ENCODE results near the gene MC1R.
"Not testable (repeated sequence)": the region's sequence is repeated elsewhere in the genome, so short reads cannot be mapped to it uniquely, and the experiment has no call there.

Gene MC1R

DNA sequence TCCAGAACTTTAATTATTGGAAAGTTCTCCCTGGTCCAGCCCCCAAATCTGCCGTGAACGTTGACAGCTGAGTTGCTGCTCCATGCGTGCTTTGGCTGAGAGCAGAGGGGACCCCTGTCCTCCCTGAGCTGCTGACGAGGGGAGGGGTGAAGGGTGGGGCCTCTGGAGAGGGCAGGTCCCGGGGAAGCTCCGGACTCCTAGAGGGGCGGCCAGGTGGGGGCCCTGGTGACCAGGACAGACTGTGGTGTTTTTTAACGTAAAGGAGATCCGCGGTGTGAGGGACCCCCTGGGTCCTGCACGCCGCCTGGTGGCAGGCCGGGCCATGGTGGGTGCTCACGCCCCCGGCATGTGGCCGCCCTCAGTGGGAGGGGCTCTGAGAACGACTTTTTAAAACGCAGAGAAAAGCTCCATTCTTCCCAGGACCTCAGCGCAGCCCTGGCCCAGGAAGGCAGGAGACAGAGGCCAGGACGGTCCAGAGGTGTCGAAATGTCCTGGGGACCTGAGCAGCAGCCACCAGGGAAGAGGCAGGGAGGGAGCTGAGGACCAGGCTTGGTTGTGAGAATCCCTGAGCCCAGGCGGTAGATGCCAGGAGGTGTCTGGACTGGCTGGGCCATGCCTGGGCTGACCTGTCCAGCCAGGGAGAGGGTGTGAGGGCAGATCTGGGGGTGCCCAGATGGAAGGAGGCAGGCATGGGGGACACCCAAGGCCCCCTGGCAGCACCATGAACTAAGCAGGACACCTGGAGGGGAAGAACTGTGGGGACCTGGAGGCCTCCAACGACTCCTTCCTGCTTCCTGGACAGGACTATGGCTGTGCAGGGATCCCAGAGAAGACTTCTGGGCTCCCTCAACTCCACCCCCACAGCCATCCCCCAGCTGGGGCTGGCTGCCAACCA, at the start of gene MC1R:
TSS of gene MC1R (plus strand) at position 410 of the 895 bp plus-strand sequence. CDS start at position 807, 397 bp downstream.
- no peak for FAIRE-seq

DNA sequence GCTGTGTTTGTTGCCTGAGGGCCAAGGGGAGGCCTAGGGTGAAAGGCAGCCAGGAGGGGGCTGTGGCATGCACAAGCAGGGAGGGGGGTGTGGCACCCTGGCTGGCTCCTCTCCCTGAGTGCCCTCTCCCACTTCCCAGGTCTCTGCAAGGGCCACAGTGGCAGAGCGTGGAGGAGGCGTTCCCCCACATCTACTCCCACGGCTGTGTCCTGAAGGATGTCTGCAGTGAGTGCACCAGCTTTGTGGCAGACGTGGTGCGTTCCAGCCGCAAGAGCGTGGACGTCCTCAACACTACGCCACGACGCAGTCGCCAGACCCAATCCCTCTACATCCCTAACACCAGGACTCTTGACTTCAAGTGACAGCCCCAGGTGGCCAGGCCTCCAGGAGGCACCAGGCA, 48.8 kb upstream of the MC1R start:
- FAIRE-seq = no peak

DNA sequence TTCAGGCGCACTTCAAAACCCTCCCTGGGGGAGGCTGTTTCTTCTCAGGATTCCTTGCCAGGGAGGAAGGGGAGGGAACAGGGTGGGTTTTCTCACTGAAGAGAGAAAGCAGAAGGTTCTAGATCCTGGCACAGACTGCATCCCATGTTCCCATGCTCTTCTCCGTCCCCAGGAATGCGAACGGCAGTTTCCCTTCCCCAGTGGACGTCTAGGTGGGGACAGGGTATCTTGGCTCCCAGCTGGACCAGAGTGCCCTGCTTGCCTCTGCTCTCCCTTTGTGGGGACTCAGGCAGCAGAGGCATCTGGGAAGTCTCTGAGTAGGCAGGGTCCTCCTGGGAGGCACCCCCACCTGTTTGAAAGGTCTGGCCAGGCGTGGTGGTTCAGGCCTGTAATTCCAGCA, 48.2 kb upstream of the MC1R start:
- no peak for FAIRE-seq

DNA sequence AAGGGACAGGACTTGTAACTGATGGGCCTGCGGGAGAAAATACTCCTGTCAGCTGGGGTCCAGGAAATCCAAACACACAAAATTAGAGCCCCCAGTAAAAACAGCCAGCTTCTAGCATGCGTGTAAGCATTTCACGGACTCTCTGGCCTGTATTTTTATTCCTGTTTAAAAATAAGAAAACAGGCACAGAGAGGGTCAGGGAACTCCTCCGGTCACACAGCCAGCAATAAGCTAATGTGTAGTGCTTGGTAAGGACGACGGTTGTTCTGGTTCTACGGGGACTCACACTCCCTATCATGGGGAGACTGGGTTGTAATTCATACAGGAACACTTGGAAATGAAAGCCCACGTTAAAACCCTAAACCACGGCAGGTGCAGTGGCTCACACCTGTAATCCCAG, 46.8 kb upstream of the MC1R start:
- no peak for FAIRE-seq

DNA sequence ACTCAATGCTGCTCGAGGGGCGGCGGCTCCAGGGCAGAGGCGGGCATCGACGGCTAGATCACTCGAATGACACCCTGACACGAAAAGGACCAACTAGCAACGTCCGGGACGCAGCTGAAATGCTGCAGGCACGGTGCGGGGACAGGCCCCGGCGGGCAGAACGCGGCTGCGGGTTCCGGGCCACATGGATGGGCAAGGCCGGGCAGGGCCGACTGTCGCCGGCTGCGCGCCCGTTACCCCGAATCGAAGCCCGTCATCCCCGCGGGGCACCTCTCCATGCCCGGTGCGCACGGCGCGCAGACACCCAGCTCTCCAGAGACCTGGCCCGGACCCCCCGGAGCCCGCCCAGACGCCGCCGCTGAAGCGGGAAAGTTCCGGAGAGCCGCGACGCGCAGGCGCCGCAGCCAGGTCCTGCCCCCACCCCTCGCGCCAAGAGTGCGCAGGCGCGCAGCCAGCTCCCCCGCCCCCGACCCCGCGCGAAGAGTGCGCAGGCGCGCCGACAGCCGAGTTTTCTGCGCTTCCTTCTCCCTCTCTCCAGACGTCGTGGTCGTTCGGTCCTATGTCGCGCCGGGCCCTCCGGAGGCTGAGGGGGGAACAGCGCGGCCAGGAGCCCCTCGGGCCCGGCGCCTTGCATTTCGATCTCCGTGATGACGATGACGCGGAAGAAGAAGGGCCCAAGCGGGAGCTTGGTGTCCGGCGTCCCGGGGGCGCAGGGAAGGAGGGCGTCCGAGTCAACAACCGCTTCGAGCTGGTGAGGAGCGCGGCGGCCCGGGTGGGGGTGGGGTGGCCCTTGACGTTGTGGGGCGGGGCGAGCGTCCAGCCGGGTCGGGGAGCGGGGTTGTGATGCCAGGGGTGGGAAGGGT, 45.3 kb upstream of the MC1R start, which contains the start of gene TCF25:
TSS of gene TCF25 (plus strand) at position 484 of the 863 bp plus-strand sequence. CDS start at position 560, 76 bp downstream.
- FAIRE-seq = no peak

DNA sequence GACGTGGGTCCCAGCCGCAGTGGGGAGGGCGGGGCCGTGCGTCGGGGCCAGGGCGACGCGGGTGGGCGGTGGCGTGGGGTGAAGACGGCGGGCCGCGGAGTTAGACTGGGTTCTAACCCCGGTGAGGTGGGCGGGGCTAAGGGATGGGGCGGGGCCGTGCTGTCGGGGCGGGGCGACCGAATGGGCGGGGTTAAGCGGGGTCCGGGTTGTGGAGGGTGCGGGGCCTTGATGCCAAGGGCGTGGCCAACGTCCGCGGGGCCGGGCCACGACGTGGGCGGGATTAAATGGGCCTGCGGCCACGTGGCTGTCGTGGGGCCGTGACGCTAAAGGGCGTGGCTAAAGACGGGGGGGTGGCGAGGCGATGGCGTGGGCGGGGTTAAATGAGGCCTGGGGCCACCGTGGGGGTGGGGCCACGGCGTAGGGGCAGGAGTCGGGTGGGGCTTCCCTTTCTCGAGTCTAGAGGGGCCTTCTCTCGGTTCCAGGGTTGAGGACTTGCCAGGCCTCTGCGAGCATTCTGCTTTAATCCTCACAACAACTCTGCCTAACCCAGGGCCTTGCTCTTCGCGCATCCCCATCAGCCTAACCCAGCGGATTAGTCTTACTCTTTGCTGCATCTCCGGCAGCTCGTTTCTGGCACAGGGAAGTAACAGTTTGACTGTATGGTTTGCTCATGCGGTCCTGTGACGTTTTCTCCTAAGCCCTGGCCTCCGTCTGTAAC, 44.5 kb upstream of the MC1R start:
- no peak for FAIRE-seq

DNA sequence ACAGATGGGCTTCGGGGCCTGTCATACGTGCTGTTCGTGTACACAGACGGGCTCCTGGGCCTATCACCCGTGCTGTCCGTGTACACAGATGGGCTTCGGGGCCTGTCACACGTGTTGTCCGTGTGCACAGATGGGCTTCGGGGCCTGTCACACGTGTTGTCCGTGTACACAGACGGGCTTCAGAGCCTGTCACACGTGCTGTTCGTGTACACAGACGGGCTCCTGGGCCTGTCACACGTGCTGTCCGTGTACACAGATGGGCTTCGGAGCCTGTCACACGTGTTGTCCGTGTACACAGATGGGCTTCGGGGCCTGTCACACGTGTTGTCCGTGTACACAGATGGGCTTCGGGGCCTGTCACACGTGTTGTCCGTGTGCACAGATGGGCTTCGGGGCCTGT, 39.5 kb upstream of the MC1R start:
- FAIRE-seq = not testable (repeated sequence)

DNA sequence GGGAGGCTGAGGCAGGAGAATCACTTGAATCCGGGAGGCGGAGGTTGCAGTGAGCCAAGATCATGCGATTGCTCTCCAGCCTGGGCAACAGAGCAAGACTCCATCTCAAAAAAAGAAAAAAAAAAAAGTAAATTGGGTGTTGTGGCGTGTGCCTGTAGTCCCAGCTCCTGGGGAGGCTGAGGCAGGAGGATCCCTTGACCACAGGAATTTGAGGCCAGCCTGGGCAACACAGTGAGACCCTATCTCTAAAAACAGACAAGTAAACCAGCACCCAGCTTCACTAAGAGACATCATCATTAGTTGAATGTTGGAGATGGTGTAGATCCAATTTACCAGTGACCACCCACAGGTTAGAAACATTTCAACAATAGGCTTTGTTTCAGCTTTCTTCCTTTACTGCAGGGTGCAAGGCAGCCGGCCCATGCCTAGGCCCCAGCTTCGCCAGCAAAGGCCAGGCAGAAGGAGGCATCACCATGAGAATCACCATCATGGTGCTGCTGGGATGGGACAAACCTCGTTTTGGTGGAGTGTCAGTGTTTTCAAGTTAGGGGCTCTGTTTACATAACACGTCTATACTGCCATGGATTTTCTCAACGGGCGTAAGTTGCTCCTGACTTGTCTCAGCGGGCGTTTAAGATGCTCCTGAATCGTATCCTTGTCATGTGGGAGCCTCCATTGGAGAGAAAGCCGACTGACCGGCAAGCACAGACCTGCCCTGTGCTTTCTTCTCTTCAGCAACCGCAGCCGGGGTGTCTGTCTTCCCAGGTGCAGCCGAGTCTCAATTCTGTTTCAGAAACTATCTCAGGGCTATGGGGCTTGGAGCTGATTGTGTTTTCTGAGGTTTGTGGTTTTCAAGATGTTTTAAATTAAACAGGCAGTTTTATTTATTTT, 37.9 kb upstream of the MC1R start:
- FAIRE-seq = no peak

DNA sequence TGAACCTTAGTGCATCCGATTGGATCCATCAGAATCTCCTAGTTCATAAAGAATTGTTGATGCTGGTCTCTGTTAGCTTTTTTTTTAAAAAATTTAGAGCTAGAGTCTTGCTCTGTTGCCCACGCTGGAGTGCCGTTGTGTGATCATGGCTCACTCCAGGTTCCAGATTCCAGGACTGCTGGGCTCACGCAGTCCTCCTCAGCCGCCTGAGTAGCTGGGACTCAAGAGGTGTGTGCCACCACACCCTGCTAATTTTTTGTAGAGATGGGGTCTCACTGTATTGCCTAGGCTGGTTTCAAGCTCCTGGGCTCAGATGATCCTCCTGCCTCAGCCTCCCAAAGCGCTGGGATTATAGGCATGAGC, 37.3 kb upstream of the MC1R start:
- FAIRE-seq = no peak

DNA sequence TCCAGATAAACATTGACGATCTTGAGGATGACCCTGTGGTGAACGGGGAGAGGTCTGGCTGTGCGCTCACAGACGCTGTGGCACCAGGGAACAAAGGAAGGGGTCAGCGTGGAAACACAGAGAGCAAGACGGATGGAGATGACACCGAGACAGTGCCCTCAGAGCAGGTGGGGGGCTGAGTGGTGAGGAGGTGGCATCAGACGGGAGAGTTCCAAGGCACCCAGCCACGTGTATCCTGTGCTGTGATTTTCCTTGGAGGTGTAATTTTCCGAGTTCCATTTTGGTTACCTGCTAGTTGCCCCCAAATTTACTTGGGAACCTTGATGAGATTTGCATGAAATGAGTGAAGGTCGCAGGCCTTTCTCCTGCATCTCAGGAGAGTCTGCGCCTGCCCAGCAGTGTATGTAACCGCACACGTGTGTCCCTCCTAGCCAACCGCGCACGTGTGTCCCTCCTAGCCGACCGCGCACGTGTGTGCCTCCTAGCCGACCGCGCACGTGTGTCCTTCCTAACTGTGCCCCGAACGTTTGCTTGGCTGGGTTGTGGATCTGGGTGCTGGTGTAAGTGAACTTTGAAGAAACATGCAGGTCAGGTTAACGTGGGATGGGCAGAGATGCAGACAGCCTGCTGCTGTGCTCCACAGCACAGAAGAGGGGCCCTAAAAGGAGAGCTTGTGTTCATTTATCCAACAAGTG, 35.2 kb upstream of the MC1R start:
- FAIRE-seq = no peak

DNA sequence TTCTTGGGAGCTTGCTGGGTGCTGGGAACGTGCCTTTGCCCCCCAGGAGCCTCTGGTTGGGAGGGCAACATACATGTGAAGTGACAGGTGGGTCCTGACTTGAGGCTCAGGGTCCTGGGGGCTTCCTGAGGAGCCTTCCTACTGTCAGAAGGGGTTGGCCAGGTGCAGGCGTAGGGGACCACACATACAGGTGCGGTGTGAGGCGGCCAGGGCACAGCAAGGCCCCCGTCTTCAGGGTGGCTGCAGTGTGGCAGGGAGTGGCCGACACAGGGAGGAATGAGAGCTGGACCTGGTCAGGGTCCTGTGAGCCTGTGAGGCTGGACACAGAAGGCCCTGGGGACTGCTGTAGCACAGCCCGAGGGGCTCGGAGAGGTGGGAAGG, 34.6 kb upstream of the MC1R start:
- no peak for FAIRE-seq

DNA sequence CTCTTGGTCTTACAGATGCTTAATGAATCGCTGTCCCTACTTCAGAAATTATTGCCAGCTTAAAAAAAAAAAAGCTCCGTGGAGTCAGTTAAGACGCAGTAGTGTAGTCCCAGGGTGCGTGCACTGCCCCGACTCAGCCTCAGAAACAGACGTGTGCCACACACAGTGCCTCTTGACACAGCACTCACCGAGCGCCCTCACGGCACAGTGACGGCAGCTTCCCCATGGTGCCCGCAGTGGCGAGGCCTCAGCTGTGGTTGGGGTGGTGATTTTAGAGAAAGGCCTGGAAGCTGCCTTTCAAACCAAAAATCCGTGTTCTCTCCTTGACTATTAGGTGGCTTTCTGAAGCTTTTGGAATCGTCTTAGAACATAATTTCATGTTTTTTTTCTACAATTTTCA, 31.4 kb upstream of the MC1R start:
- no peak for FAIRE-seq

DNA sequence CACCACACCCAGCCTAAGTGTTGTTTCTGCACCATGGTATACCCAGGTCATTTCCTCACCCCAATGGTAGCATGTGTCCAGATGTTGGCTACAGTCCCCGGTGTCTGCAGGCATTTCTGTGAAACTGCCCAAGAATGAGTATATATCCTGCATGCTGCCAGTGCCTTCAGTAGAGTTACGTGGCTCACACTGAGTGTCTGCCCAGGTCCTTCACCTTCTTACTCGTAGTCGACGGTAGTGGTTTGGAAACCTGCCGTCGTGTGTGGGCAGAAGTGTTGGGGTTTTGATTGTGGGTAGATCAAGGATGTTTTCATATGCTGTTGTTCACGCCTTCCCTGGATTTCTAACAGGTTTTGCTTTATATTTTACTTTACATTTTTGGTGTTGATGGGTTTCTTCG, 28.5 kb upstream of the MC1R start:
- FAIRE-seq = no peak

DNA sequence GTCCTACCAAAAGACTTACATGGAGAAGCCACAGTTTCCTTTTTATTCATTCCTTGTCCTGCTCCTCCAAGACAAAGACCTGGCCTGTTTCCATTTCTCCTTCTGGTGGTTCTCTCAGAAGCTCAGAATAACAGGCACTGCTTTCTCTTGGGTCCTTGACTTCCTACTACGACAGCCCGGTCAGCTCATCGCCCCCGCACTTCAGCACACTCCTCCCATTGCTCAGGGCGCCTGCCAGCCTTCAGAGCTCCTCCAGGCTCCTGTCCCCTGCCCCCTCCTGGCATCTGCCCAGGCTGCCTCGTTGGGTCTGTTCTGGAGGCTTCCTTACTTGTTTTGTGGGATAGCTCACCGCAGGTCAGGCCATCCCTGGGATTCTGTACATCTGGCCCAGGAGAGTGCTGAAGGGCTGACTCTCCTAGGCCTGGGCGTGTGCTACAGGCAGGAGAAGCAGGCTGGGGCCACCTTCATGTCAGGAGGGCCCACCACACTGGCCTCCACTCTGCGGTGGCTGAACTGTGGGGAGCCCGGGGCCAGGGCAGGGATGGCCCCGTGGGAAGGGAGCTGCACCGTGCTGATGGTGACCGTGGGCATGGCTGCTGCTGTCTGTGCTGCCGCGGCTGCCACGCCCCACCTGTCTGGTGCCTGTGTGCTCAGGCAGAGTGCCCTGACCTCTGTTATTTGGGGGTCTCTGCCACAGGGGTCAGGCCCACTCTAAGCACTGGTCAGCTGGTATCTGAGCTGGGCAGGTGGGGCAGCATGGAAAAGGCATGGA, 27.6 kb upstream of the MC1R start:
- no peak for FAIRE-seq

DNA sequence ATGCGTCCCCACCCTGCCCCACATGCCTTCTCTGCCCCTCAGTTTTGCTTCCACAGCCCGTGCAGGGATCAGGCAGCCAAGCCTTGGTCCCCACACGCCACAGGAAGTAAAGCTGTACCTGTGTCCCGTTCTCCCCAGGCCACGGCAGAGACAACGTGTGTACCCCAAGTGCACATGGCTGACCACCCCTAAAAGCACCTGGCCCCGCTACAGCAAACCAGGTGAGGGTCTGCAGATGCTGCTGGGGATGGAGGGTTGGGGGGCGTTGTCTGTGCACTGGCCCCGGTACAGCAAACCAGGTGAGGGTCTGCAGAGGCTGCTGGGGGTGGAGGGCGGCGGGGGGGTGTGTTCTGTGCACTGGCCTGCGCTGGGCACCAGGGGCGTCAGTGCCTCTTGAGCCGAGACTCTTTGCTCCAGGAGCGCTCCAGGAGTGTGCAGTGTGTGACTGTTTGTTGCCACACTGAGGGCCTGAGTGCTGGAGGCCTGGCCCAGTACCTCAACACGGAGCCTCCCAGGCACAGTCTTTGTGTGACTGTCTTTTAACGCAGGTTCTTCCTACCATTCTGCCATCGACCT, 26.5 kb upstream of the MC1R start:
- no peak for FAIRE-seq

DNA sequence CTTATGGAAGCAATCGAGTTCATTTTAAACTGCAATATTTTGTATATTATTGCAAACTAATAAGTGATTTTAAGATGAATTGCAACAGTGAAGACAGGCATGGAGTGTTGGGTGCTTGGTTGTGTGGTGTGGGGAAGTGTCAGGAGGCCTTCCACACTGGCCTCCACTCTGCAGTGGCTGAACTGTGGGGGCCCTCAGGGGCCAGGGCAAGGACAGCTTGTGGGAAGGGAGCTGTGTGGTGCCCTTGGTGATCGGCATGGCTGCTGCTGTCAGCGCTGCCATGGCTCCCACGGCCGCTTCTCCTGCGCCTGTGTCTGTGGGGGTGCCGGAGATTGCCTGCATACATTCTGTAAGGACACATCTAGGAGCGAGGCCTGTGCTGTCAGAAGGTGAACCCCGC, 26.0 kb upstream of the MC1R start:
- no peak for FAIRE-seq

DNA sequence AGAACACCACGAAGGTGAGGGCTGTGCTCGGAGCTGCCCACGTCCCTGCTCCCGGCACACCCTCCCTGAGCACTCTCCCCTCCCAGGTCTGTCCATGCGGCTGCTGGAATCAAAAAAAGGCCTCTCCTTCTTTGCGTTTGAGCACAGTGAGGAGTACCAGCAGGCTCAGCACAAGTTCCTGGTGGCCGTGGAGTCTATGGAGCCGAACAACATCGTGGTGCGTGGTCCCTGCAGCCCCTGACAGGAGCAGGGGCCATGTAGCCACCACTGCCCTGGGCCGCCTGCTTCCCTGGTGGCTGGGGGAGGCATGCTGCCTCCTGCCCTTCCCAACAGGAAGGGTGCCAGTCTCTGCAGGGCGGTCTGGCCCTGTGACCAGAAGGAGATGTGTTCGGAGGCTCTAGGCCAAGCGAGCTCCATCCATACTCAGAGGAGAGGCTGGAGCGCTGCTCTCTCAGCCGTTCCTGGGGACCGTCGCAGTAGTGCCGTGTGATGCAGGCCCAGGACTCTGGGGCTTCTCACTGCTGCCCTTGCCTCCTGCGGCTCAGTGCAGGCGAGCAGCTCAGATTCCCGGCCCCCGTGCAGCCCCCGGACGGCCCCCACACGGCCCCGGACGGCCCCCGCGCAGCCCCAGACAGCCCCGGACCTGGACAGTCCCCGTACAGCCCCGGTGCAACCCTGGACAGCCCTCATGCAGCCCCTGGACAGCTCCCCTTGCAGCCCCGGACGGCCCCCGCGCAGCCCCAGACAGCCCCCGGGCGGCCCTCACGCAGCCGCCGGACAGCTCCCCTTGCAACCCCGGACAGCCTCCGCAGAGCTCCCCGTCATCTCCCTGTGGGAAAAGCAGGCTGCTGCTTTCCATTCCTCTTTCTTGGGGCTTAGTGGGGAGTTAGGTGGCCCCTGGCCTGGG, 24.8 kb upstream of the MC1R start:
- no peak for FAIRE-seq

DNA sequence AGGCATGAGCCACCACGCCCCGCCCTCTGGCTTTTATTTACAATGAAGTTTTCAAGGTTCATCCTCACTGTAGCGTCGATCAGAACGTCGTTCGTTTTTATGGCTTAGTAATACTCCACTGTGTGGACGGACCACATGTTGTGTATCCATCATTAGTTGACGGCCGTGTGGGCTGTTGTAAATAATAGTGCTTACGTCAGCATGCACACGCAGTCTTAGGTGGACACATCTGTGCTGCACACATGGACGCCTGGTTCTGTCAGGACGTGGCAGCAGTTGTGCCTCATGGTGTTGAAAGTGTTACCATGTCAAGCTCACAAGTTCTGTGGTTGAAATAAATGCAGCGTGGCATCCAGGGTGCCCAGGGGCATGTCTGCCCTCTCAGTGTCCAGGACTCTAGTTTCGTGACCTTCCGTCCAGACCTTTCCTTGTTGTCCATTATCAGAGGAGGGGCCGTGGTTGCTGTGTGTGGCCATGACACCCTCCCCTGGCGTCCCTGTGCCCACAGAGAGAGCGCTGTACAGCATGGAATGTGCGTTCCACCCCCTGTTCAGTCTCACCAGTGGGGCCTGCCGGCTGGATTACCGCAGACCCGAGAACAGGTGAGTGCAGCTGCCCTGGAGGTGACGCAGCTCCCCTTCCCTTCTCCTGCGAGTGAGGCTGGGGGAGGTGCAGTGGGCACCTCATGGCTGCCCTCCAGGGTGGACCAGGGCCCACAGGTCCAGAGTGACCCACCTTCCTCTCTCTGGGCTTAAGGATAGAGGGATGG, 23.0 kb upstream of the MC1R start:
- FAIRE-seq = no peak

Data from A204.1 (cell line).